ENCODE measurements around the gene BTBD9. TPM values are rescaled to one million over a fixed set of nuclear protein-coding genes. Genes with fewer than 3 reads are reported as not detected.

BTBD9 gene
- total RNA-seq, 1 donor from 2014 or later: 14.9 TPM

DNA sequence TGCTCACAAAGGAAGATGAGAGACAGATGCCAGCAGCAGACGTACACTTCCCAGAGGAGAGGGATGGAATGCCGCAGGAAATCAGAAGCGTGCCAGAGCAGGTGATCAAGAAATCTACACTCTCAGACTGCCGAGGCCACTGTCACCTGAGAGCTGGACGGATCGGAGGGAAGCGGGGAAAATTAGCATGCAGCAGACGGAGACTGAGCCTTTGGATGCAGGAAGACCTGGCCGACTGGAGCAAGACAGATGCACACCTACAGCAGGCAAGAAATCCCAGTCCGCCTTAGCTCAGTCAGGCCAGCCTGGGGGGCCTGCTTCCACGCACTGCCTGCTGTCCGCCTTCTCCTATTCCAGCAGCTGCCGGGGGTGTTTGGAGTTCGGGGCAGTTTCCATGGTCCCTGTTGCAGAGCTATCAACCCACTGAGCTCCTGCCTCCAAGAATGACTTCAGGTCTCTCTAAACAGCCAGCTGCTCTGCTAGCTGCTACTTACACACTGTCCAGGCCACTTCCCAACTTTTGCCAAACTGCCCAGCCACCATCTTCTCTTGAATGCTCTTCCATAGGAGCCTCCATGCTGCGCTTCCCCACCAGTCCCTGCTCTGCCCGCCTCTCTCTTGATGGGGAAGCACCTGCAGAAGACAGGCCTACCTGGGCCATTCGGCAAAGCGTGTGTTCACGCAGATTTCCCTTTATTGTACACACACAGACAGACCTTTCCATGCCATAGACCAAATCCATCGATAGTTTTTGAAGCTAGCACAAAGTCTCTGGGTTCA is 451.7 kb downstream of the BTBD9 start:
- ATAC-seq (ENCODE audit: poor library complexity) (no peak), DNase-seq (no peak)
- intact Hi-C loops (cut with DNase I): no loop called here

DNA sequence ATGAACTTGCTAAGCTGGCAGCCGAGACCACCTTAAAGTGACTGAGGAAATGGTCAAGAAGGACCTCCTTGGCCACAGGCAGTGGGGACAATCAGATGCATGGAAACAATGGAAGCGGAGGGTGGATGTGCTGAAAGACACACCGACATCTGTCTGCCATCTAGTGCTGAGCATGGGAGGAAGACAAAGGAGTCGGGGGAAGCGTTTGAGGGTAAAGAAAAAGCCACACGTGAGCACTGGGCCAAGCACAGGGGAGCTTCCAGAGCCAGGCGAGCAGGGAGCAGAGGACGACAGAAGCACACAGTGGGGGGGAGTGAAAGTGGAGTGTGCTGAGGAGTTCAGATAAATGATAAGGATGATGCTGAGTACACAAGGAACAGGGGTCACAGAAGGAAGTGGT is 452.4 kb downstream of the BTBD9 start:
- DNase-seq (no peak), ATAC-seq (ENCODE audit: poor library complexity) (no peak)
- intact Hi-C loops (cut with DNase I): no loop called here

DNA sequence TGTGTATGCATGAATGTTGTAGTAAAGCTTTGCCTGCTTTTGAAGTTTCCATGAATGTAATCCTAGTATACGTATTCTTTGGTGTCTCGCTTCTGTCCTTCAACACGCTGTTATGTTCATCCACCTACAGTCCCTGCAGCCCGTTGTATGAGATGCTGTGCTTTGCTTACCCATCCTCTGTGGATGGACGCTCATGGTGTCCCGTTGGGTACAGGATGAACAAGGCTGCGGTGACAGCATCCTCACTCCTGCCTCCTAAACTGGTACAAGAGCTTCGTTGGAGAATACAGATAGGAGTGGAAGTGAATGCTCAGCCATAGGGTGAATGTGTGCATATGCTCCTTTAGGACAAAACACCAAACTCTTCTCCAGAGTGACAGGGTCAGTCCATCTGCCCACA is 454.0 kb downstream of the BTBD9 start:
- DNase-seq (no peak), ATAC-seq (ENCODE audit: poor library complexity) (no peak)
- intact Hi-C loops (cut with DNase I): no loop called here

DNA sequence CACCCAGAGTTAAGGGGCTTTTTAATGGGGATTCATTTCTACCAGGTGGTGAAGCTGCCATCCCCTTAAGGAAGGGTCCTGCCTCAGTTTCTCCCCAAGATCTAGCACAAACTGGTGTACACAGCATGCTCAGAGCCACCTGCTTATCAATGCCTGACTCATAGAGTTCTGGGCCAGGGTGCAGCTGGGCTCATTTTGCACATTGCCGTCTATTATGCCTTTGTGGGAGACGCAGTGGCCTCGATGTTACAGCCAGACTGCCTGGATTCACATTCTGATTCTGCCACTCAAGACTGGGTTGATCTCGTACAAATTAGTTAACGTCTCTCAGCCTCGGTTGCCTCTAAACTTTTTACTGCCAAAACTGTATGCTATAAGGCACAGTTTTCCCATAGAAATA is 454.5 kb downstream of the BTBD9 start:
- ATAC-seq (ENCODE audit: poor library complexity) (no peak), DNase-seq (no peak)
- intact Hi-C loops (cut with DNase I): no loop called here

DNA sequence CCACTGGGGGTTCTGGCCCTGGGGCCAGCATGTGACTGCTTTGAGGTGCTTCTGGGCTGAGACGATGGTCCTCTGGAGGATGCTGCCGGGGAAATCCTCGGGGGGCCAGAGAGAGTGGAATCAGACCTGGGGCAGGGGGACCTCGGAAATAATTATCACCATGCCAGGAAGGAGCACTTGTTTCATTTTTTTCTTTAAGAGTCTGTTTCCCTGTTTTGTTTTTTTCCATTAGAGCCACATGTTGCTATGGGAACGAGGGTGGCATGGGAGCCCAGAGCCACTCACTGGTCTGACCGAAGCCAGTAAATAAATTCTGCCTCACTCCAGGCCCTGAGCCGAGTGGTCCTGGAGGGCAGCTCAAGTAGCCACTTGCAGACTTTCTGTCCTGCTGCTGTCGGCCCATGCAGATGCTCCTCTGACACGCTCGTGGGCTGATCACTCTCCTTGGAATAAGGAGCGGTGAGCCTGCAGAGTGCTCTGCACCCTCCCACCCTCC is 455.1 kb downstream of the BTBD9 start:
- DNase-seq (no peak), ATAC-seq (ENCODE audit: poor library complexity) (no peak)
- intact Hi-C loops (cut with DNase I): no loop called here

DNA sequence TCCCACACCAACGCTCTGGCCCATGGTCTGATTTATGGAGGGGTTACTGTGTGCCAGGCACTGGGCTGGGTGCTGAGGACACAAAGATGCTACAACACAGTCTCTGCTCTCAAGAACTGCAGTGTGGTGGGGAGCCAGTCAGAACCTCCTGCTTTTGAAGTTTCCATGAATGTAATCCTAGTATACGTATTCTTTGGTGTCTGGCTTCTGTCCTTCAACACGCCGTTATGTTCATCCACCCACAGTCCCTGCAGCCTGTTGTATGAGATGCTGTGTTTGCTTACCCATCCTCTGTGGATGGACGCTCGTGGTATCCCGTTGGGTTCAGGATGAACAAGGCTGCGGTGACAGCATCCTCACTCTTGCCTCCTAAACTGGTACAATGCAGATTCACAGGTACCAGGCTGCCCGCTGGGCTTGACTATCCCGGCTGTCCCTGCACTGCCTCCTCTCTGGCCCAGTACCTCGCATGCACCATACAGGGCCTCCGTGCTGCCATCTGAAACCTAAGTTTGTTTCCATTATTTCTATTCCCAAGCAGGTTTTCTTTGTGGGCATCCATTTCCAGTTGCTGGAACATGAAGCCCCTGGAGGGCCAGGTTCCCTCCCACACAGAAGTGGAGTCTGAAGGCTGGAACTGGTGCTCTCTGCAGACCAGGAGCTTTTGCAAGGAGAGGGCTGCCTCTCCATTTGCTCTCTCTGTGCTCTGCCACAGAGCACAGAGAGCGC is 455.7 kb downstream of the BTBD9 start:
- no peak for ATAC-seq (ENCODE audit: poor library complexity)
- no peak for DNase-seq
- intact Hi-C loops (cut with DNase I): no loop called here

DNA sequence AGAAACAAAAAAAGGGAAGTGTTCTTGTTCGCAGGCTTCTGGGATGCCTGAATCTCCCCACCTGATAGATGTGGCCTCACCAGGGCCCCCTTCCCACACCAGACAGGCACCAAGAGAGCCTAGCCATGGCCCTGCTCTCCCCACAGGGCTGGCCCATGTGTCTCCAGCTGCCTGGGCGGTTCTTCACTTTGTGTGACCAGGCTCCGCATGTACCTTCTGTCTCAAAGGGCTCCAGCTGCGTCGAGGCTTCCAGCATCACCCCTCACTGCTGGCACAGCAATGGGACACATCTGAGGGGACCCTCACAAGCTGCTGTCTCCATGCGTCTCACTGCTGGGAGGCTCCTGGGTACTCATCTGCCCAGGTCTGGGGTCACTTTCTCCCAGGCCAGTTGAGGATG is 457.3 kb downstream of the BTBD9 start:
- ATAC-seq (ENCODE audit: poor library complexity) (no peak), DNase-seq (no peak)
- intact Hi-C loops (cut with DNase I): no loop called here

DNA sequence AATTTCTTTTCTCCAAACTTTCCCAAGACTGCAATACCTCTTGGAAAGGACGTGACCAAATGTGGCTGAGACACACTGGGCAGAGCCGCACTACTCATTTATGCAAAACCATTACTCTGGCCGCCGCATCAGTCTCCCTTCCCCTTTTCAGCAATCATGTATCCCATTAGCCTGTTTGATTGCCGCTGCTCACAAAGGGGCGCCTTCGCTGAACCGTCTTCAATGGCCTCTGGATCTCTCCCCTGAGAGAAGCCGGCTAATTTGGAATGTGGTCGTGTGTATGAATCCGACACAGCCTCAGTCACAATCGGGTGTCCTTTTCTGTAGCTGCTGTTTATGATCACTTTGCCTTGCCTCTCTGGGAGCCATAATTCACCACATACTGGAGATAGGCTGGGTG is 459.1 kb downstream of the BTBD9 start:
- intact Hi-C loops (cut with DNase I): no loop called here
- ATAC-seq (ENCODE audit: poor library complexity) (no peak), DNase-seq (no peak)

DNA sequence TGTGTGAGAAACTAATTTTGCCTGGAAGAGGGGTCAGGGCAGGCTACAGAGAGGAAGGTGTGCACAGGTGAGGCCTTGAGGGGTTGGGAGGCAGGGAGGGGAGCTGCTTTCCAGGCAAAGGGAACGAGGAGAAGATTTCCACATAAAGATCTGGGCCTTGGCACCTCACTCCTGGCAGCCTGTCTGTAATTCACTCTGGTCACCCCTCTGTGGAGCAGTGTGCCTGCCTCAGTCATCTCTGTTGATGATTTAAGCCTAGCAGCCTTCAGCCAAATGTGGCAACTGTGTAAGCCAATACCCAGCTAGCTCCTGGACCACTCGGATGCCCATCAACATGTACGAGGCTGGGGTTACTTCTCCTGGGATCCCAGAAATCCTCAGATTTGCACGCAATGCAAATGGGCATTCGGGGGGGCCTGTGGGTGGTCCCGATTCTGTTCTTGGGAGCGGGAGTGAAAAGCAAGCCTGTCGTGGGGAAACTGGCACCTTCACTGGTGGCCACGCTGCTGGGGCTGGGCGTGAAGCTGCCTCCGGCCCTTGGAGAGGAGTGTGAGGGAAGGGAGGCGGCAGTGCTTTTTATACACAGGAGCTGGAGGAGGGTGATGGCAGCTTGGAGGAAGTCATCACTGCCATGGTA is 459.8 kb downstream of the BTBD9 start:
- intact Hi-C loops (cut with DNase I): no loop called here
- DNase-seq: no peak
- no peak for ATAC-seq (ENCODE audit: poor library complexity)

DNA sequence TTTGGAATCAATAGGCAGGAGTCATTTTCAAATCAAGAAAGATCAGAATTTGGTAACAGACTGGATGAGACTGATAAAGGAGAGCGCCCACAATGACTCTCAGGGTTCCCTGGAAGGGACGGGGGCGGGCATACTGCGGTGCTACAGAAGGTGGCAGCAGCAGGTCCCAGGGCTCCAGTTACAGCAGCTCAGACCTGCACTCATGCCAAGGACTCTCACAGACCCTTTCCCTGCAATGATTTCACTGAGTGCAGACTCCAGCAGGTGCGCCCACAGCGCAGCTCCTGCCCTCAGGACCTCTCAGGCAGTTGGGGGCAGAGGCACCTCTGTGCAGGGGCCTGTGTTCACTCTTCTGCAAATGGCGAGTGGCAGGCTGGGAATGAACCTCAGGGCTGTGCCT is 460.4 kb downstream of the BTBD9 start:
- DNase-seq: no peak
- ATAC-seq (ENCODE audit: poor library complexity): no peak
- intact Hi-C loops (cut with DNase I): no loop called here

DNA sequence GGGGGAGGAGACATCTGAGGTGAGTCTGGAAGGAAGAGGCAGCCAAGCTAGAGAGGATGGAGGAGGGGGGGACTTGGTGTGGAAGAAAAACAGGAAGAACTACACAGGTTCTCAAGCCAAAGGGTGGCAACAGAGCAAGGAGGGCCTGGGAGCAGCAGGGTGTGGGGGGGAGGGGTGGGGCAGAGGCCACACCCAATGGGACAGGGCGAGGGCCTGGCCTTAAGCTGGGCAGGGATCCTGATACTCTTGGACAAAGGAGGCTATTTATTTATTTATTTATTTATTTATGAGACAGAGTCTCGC is 461.2 kb downstream of the BTBD9 start:
- no peak for ATAC-seq (ENCODE audit: poor library complexity)
- DNase-seq: no peak
- intact Hi-C loops (cut with DNase I): no loop called here

DNA sequence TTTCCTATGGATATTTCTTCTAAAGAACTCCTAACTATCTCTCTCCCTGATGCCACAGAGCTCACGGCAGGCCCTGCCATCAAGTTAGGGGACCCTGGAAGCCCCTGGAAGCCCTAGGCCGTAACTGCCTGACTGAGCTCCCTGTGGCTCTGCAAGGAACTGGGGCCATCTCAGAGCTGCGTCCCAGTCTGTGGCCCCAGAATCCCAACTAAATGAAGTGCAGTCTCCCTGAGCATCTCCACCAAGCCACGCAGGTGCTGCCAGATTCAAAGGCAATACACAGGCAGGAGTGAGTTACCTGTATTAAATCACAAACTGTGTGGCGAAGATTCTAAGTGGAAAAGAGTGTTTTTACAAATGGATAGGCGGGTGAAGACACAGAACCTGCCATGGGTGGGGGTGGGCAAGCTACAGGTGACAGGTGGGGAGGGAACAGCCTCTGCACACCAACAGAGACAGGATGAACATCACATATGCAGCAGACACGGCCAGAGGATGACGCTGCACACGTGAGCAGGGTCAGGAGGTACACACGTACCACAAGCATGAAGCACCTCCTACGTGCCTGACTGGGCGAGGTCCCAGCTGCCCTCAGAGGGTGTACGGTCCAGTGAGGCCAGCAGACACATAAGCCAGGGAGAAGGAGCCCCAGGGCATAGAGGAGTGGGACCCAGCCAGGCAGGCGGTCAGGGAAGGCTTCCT is 461.7 kb downstream of the BTBD9 start:
- intact Hi-C loops (cut with DNase I): no loop called here
- DNase-seq (no peak), ATAC-seq (ENCODE audit: poor library complexity) (no peak)

DNA sequence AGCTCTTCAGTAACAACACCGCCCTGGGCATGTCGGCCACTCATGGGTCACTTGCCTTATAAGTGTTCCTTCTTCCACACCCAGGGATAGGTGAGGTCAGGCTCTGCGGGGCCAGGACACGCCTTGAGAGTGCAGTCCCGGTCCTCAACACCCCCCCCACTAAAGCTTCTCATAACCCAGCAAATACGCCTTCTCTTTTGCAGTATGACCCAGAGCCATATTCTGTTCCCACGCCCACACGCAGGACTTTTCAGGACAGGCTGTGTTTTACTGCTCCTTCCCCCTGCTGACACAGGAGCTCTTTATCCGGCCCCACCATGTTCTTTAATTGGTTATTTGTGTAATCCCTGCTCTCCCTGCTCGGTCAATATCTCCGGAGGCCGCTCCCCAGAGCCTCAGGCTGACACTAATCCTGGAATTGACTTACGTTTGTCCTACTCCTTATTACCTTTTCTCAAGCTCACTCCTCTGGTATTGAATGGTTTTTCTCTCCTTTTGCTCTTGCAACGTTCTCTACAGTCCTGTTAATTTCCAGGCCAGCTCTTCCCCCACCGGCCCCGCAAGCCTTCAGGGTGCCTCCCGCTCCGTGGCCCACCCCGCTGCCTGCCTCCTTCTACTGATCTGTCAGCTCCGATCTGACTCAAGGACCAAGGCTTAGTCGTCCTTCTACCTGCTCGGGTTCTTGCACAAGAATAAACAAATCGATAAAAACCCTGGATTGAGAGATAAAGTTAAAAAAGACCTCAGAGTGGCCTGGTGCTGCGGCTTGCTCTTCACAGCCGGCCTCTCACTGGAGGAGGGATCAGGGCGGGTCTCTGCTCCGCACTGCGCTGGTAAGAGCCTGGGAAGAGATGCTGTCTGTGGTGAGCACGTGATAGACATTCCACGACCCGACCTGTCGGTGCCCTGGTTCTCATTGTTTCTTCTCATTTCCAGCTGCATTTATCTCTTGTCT is 462.7 kb downstream of the BTBD9 start:
- no peak for ATAC-seq (ENCODE audit: poor library complexity)
- intact Hi-C loops (cut with DNase I): no loop called here
- DNase-seq: no peak

DNA sequence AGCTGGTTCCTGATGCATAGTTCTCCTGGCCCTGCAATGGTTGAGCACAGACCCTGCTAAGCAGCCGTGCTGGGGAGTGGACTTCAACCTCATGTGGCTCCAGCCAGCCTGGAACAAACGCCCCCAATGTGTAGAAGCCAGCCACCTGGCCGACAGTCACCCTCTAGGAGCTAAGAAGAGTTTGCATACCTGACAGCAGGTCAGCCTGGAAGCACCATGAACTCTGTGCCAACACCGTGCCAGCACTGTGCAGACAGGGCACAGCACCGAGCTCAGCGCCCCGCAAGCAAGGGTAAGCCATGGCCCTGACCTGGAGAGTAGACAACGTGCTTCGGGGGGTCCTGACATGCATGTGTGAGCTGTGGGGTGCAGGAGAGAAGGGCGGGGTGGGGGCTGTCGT is 463.9 kb downstream of the BTBD9 start:
- ATAC-seq (ENCODE audit: poor library complexity) (no peak), DNase-seq (no peak)
- intact Hi-C loops (cut with DNase I): no loop called here

DNA sequence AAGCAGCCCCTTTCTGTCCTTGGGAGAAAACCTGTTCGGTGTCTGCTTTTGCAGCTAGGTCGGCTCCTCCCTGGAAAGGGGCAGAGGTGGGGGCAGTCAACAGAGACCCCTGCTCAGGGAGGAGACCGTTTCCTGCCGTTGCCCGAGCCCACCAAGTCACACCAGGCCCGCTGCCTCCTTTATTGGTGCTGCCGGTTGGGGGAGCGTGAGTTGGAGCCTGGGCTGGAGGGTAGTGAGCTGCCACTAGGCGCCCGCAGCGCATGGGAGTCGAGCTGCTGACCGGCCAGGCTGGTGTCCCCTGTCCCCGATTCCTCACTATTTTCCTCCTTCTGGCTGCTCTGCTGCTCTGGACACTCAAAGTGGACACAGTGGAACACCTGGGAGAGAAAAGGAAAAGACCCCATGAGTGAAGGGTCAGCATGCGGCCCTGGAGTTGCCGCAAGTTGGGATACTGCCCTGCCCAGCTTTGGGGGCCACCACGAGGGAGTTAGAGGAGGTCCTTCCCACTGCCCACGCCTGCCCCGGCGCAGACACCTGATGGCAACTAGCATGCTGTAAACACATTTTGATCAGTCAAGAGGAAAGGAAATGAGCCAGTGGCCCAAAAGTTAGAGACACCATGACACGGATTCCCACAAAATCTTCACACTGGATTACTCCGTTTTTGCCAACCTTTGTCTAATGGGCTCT is 464.8 kb downstream of the BTBD9 start:
- ATAC-seq (ENCODE audit: poor library complexity): no peak
- no peak for DNase-seq
- intact Hi-C loops (cut with DNase I): no loop called here

DNA sequence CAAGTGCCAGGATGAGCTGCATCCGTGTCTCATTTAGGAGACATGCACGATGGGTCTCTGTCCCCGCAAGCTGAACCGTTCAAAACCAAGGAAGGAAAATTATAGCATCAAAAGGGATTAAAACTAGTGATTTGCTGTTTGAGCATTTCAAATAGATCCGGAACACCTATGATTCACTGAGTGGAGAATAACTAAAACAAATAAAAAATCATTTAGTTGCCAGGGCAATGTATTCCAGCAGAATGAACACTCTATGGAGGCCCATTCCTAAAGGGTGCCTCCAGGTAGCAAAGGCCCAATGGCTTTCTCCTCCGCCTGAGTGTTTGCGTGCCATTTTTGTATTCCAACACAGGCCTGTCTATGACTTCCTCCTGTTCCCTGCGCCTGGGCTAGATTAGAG is 465.4 kb downstream of the BTBD9 start:
- no peak for DNase-seq
- ATAC-seq (ENCODE audit: poor library complexity): no peak
- intact Hi-C loops (cut with DNase I): no loop called here

DNA sequence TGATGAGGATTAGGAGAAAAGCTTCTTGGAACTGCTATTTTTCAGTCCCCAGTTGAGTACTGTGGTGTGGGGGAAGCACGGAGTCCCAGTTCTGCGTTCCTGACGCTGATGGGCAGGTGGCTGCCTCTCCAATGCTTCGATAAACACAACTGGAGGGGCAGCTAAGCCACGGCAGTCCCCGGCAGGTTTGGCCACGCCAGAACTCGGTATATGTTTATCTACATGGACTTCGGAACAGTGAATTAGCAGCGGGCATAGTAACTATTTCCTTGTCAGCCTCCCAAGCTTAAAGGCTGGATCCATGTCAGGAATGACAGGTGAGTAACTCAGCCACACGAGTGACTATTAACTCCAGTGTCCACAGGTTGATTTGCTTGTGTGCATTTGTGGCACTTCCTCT is 465.8 kb downstream of the BTBD9 start:
- no peak for DNase-seq
- ATAC-seq (ENCODE audit: poor library complexity): no peak
- intact Hi-C loops (cut with DNase I): no loop called here

Measured in Right ventricle myocardium superior (tissue), 1 donor.